Vagina (tissue), 2 donors: ENCODE measurements around the gene CCDC8. TPM values are rescaled to one million over a fixed set of nuclear protein-coding genes. Genes with fewer than 3 reads are reported as not detected.
"Not testable (repeated sequence)": the region's sequence is repeated elsewhere in the genome, so short reads cannot be mapped to it uniquely, and the experiment has no call there.

Experiments
- DNase-seq, 2 donors: peaks; one replicate each; pipeline ENCODE4 v3.0.0-alpha.2; 2017; ENCODE audit errors: extremely low spot score in 2 of 2
- H3K27ac ChIP-seq: fragments of 200-600 bp; sonication (generic); one replicate; pipeline ENCODE4 v1.5.1; 2019
- H3K27me3 ChIP-seq: fragments of 200-600 bp; sonication (generic); one replicate; pipeline ENCODE4 v1.5.1; 2019
- H3K36me3 ChIP-seq, 2 donors: fragments of 200-600 bp; sonication (generic); one replicate each; pipeline ENCODE4 v1.5.1; 2017 to 2019
- H3K4me1 ChIP-seq: fragments of 200-600 bp; sonication (generic); one replicate; pipeline ENCODE4 v1.5.1; 2019
- H3K4me3 ChIP-seq, 2 donors: fragments of 200-600 bp; sonication (generic); 1 replicate in 1 of 2; 2 replicates in 1 of 2; pipeline ENCODE4 v1.5.1; 2016 to 2019
- H3K9me3 ChIP-seq: fragments of 200-600 bp; sonication (generic); one replicate; pipeline ENCODE4 v1.5.1; 2019
- POLR2A ChIP-seq, 2 donors: fragments of 450-650 bp; IDR thresholded peaks; one replicate each; pipeline ENCODE4 v1.6.1; 2017; ENCODE audit warnings: antibody characterized with exemption in 2 of 2, mild to moderate bottlenecking in 2 of 2, moderate library complexity in 2 of 2
- POLR2AphosphoS5 ChIP-seq, 2 donors: sonication (generic); formaldehyde crosslinking; IDR thresholded peaks; one replicate each; pipeline ENCODE4 v1.9.0; 2017; ENCODE audit warnings: antibody characterized with exemption in 2 of 2, mild to moderate bottlenecking in 2 of 2, low read depth in 1 of 2; ENCODE audit not compliant: insufficient read depth in 1 of 2
- intact Hi-C: fragments of 100-400 bp; cut with DNase I; formaldehyde crosslinking; loops from one replicate; pipeline ENCODE4 v1.15.1; 2023
- total RNA-seq: library from RNA; depleted of rRNA; stranded (reverse); fragments of >200 nt; gene quantifications from one replicate; pipeline ENCODE4 v1.2.3, GENCODE V29; 2016
- TF ChIP-seq, protein P1 (sequence below), 3 experiments: fragments of 450-650 bp in 2 of 3; fragments of 200-600 bp in 1 of 3; sonication (generic) in 1 of 3; IDR thresholded peaks; one replicate each; pipeline ENCODE4 v1.5.1; 2017 to 2019; ENCODE audit warnings: antibody characterized with exemption in 3 of 3, mild to moderate bottlenecking in 2 of 3, moderate library complexity in 2 of 3

The CCDC8 gene
- total RNA-seq, 1 donor from 2014 or later = 7.4 TPM

GRCh38 chr19:46380690-46381089 is 32.7 kb downstream of the CCDC8 start:
- Histone ChIP-seq H3K4me3 (no peak overlapping the region), H3K9me3 (no peaks in the 10 kb centered on the region), H3K4me1 (peaks cover 45% of the 10 kb centered on the region), H3K27ac (no peak overlapping the region), H3K27me3 (no peaks in the 10 kb centered on the region), H3K36me3 (peaks cover 0 to 60% of the 10 kb centered on the region in 2 donors)
- no peak for DNase-seq
- intact Hi-C loops = no loop called here
- TF ChIP-seq POLR2A (IDR thresholded peaks at IDR 0.05) = no peak
- no peak for TF ChIP-seq POLR2AphosphoS5 (IDR thresholded peaks at IDR 0.05; ENCODE audit: insufficient read depth in 1 of 2, low read depth in 1 of 2)
- TF ChIP-seq, protein P1, sequence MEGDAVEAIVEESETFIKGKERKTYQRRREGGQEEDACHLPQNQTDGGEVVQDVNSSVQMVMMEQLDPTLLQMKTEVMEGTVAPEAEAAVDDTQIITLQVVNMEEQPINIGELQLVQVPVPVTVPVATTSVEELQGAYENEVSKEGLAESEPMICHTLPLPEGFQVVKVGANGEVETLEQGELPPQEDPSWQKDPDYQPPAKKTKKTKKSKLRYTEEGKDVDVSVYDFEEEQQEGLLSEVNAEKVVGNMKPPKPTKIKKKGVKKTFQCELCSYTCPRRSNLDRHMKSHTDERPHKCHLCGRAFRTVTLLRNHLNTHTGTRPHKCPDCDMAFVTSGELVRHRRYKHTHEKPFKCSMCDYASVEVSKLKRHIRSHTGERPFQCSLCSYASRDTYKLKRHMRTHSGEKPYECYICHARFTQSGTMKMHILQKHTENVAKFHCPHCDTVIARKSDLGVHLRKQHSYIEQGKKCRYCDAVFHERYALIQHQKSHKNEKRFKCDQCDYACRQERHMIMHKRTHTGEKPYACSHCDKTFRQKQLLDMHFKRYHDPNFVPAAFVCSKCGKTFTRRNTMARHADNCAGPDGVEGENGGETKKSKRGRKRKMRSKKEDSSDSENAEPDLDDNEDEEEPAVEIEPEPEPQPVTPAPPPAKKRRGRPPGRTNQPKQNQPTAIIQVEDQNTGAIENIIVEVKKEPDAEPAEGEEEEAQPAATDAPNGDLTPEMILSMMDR (IDR thresholded peaks at IDR 0.05) = no peak

GRCh38 chr19:46378268-46378667 is 35.1 kb downstream of the CCDC8 start:
- TF ChIP-seq, protein P1 (IDR thresholded peaks at IDR 0.05) = no peak
- TF ChIP-seq POLR2AphosphoS5 (IDR thresholded peaks at IDR 0.05; ENCODE audit: insufficient read depth in 1 of 2, low read depth in 1 of 2) = peak; percentile 35 to 98
- peak overlapping the region; percentile 85 for H3K27ac ChIP-seq
- no peaks in the 10 kb centered on the region for H3K9me3 ChIP-seq
- peaks cover 0 to 43% of the 10 kb centered on the region in 2 donors for H3K36me3 ChIP-seq
- no peaks in the 10 kb centered on the region for H3K27me3 ChIP-seq
- H3K4me1 ChIP-seq = peaks cover 66% of the 10 kb centered on the region
- no peak for DNase-seq
- no peak overlapping the region for H3K4me3 ChIP-seq
- intact Hi-C loops = no loop called here

DNA sequence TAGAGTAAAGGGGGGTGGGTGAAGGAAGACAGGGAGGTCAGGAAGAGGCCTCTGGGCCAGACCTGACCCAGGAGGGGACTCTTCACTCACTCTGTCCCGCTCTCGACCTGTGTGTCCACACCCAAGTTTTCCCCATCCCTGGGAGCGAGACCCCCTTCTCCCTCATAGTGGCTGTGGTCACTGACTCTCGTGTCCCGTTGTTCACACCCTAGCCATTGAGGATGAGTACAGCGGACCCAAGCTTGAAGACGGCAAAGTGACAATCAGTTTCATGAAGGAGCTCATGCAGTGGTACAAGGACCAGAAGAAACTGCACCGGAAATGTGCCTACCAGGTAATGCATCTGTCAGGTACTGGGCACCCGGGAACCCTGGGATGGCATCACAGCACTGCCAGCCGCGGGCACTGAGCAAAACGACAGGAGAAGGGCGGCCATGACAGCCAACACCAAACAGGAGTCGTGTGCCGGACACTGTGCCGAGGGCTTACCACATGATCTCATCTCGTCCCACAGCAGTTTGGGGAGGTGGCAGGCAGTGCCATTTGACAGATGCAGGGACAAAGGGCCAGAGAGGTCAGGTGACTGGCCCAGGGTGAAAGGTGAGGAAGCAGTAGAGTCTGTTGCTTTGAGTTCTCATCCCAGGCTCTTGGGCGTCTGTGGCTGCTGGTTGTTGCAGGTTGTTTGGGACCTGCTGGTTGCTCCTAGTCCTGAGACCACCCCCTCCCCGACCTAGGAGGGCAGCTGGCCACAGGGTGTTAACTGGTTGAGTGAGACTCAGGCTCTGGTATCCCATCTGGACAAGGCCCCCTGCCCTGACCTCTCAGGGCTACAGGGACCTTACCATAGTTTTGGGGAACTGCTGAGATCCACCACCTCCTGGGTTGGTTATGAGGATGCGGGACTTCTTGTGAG is 36.9 kb downstream of the CCDC8 start:
- H3K4me3 ChIP-seq = no peak overlapping the region
- TF ChIP-seq POLR2A (IDR thresholded peaks at IDR 0.05) = no peak
- peak in 1 of 2 donors; percentile 91 for DNase-seq
- H3K27ac ChIP-seq = peak overlapping the region; percentile 85
- peaks cover 0 to 27% of the 10 kb centered on the region in 2 donors for H3K36me3 ChIP-seq
- no peaks in the 10 kb centered on the region for H3K9me3 ChIP-seq
- H3K4me1 ChIP-seq = peaks cover 78% of the 10 kb centered on the region
- no peaks in the 10 kb centered on the region for H3K27me3 ChIP-seq
- intact Hi-C loops = no loop called here

- DNase-seq = peak in 1 of 2 donors; percentile 52
- peaks cover 0 to 23% of the 10 kb centered on the region in 2 donors for H3K36me3 ChIP-seq
- H3K27ac ChIP-seq, intact Hi-C loops, H3K9me3 ChIP-seq, H3K4me3 ChIP-seq, H3K27me3 ChIP-seq: not testable (repeated sequence)
- H3K4me1 ChIP-seq = peaks cover 85% of the 10 kb centered on the region
Observed at GRCh38 chr19:46375476-46376067, 37.8 kb downstream of the CCDC8 start.

DNA sequence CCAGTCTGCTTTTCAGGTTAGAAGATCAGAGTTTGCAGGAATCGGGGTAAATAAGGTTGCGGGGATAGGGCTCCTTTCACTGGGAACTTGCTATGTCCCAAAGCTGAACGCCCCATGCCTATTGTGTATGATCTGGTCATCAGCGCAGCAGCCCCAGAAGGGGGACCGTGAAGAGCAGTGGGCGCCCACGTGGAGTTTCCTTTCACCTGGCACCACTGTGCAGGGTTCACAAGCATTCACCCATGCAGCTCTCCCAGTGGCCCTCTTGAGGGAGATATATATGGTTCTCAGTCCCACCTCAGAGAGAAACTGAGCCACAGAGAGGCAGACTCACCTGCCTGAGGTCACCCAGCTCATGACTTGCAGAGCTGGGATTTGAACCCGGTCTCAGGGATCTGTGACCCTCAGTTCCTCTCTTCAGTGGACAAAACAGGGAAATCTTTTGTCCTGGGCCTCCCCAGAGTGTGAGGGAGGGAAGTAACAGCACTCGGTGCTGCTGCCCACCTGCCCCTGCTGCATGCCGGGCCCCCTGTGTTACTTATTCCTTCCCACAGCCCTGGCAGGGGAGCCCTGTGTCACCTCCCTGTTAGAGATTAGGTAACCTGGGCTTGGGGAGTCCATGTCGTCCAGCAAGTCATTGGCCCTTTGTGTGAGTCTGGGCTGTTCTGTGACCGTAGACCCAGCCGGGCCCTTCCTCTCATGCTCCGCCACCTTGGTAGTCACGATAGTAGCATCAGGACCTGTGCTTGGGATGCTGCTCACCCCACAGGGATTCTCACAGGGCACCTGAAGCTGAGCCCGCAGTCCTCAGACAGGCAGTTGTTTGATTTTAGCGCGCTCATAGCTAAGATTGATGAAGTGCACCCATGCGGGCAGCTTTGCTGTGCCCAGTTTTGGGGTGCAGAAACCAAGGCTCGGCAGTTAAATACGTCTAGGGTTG is 38.6 kb downstream of the CCDC8 start:
- Histone ChIP-seq H3K4me1 (peaks cover 85% of the 10 kb centered on the region), H3K4me3 (no peak overlapping the region), H3K36me3 (peaks cover 0 to 16% of the 10 kb centered on the region in 2 donors), H3K27ac (peak overlapping the region; percentile 31), H3K9me3 (no peaks in the 10 kb centered on the region), H3K27me3 (no peaks in the 10 kb centered on the region)
- TF ChIP-seq POLR2A (IDR thresholded peaks at IDR 0.05) = no peak
- TF ChIP-seq, protein P1 (IDR thresholded peaks at IDR 0.05) = no peak
- no peak for TF ChIP-seq POLR2AphosphoS5 (IDR thresholded peaks at IDR 0.05; ENCODE audit: insufficient read depth in 1 of 2, low read depth in 1 of 2)
- peak in 1 of 2 donors; percentile 89 for DNase-seq
- intact Hi-C loops = no loop called here
